Iris pigment epithelial cell (primary cell): ENCODE results near the gene PA2G4.
A peak's percentile ranks its signal among the peaks of the same experiment; 100 is the strongest.
"Not testable (repeated sequence)": the region's sequence is repeated elsewhere in the genome, so short reads cannot be mapped to it uniquely, and the experiment has no call there.

Experiments
- DNase-seq: peaks from one replicate; pipeline ENCODE4 v3.0.0-alpha.2; 2011; ENCODE audit warnings: low read depth

PA2G4 gene

DNA sequence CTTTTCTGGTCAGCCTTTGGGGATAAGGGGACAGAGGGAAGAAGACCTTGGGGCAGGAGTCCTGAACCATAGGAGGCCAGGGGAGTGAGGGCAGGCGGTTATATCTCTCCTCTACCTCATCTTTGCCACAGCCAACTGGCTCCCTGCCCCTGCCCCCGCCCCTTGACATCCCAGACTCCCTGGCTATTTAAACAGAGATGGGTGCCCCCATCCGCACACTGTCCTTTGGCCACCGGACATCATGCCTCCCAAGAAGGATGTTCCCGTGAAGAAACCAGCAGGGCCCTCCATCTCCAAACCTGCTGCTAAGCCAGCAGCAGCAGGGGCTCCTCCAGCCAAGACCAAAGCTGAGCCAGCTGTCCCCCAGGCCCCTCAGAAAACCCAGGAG is 49.3 kb downstream of the PA2G4 start:
- no peak for DNase-seq

DNA sequence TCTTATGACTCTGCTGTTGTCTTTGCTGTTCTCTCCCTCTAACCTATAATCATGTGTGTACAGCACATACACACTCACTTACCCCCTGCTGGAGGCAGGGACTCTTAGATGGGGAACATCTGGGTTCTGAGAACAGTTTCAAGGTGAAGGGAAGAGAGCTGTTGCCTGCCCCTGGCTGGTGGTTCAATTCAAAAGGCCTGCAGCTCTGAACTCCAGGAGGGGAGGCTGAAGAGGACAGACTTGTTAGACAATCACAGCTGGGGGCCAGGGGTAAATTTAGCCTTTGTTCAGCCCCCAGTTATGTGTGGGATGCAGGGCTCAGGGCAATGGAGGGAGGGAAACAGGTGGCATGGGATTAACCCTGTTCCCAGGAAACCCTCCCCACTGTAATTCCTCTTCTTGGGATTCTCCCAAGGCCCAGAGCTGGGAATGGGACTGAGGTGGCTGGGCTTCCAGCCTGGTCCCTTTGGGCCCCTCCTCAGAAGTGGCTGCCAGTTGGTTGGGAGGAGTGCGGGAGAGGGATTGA is 50.0 kb downstream of the PA2G4 start:
- DNase-seq = no peak

DNA sequence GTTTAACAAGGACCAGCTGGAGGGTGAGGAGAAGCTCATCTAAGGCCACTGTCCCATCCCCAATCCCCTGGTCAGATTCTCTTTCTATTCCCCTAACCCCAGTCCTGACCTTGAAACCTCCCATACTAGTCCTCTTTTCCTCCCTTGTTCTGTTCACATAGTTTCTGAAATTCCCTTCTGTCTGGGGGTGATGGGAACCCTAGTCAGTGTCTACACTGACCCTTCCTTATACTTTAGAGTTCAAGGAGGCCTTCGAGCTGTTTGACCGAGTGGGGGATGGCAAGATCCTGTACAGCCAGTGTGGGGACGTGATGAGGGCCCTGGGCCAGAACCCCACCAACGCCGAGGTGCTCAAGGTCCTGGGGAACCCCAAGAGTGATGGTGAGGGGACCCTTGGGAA is 50.5 kb downstream of the PA2G4 start:
- DNase-seq = no peak

DNA sequence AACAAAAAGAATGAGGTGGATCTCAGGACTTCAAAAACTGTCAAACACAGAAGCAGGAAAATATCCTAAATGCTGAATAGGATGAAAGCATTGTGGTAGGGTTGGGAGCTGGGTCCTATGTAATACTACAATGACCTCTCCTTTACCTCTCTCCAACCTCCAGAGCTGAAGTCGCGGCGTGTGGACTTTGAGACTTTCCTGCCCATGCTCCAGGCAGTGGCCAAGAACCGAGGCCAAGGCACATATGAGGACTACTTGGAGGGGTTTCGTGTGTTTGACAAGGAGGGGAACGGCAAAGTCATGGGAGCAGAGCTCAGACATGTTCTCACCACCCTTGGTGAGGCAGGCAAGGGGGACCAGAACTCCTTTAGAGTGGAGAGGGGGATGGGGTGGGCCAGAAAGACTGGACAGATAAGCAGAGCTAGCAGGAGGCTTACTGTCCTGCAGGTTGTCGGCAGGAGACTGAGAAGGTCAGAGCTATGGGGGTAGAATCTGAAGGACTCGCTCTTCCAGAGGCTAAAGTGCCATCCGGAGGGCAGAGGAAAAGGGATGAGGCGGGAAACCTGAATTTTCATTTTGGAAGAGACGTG is 51.0 kb downstream of the PA2G4 start:
- no peak for DNase-seq

DNA sequence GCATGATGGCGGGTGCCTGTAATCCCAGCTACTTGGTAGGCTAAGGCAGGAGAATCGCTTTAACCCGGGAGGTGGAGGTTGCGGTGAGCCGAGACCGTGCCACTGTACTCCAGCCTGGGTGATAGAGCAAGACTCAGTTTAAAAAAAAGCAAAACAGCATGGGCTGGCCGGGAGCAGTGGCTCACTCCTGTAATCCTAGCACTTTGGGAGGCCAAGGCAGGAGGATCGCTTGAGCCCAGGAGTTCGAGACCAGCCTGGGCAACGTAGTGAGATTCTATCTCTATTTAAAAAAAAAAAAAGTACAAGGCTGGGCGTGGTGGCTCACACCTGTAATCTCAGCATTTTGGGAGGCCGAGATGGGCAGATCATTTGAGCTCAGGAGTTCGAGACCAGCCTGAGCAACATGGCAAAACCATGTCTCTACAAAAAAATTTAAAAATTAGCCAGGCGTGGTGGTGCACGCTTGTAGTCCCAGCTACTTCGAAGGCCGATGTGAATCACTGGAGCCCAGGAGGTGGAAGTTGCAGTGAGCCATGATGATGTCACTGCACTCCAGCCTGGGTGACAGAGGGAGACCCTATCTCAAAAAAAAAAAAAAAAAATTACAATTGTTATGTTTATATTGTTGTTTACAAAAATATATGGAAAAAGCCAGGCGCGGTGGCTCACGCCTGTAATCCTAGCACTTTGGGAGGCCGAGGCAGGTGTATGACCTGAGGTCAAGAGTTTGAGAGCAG is 52.3 kb downstream of the PA2G4 start:
- not testable (repeated sequence) for DNase-seq

DNA sequence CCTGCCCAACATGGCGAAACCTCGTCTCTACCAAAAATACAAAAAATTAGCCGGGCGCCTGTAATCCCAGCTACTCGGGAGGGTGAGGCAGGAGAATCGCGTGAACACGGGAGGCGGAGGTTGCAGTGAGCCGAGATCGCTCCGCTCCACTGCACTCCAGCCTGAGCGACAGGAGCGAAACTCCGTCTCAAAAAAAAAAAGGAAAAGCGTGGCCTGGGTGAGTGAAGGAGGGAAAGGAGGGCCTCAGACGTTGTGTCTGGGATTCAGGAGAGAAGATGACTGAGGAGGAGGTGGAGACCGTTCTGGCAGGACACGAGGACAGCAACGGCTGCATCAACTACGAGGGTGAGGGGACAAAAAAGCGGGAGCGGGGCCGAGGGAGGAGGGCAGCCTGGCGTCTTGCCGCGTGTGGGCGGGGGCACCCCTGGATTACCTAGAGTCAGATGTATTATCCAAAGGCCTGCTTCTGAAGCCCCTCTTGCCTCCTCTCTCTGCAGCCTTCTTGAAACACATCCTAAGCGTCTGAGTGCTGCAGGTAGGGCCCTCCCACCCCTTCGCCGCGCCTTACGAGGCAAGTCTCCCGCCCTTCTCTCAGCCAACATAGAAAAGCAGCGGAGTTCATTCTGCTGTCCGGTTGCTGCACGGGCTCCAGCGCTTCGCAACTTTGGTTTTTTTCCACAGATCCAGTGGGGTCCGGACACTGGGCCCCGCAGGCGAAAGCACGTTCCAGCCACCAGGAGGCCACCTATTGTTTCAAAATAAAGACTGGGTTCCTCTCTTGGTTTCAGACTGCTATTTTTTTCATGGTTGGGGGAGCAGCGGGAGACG is 53.1 kb downstream of the PA2G4 start:
- peak; percentile 84 for DNase-seq

DNA sequence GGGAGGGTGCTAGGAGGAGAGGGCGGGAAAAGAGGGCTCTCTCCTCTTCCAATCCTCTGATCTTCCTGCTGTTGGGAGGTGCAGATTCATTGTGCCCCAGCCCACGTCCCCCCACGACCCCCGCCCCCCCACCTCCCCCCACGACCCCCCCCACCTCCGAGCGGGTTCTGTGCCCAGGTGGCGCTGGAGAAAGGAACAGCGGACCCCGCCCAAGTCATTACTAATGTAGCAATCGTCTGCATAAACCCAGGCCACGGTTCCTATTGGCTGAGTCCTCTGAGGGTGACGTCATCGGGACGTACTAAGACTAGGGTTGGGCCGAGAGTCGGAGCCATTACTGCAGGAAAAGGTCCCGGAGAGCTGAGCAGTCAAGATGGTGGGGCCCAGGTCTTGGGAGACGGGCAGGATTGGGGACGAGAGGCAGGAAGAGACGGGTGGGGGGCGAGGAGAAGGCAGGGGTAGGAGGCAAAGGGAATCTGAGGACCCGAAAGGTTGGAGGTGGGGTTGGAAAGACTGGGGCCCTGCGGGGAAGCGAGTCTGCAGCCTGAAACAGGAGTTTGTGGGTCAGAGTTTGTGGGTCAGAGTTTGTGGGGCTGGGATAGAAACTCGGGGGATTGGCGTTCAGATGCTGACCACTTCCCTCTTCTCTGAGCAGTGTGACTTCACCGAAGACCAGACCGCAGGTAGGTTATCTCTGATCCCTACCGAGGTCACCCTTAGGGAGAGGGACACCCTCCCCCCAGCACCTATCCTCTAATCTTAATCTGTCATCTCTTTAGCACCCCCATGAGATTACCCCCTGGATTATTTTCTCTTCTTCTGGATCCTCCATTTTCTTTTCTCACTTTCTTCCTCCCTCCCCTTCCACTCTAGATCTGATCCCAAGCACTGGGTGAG is 53.9 kb downstream of the PA2G4 start, which contains the start of gene MYL6:
Gene MYL6, plus strand, starts transcription at position 331 of the 897 bp plus-strand sequence. Its CDS starts 43 bp downstream, at position 374.
- DNase-seq = peak; percentile 98

DNA sequence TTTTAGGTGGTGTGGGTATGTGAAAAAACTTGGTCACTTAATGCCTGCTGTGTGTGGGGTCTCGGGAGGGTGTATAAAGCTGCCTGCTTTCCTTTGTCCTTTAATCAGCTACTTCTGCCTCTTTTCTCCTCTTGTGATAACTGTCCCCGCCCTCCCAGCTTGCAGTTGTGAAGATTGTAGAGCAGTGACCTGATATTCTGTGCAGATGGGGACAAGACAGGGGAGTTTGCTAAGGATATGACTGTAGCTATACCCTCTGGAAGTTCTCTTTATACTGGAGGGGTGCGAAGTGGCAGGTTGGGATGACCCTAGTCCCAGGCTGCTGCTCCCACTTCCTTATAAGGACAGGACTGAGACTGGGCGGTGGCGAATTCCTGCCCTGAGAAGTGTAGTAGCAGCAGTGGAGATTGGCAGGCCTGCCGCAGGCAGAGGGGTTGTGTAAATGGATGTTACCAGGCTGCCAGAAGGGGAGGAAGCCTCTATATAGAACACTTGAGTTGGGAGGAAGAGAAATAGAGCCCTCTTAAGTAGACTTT is 54.6 kb downstream of the PA2G4 start:
- DNase-seq = peak; percentile 73

DNA sequence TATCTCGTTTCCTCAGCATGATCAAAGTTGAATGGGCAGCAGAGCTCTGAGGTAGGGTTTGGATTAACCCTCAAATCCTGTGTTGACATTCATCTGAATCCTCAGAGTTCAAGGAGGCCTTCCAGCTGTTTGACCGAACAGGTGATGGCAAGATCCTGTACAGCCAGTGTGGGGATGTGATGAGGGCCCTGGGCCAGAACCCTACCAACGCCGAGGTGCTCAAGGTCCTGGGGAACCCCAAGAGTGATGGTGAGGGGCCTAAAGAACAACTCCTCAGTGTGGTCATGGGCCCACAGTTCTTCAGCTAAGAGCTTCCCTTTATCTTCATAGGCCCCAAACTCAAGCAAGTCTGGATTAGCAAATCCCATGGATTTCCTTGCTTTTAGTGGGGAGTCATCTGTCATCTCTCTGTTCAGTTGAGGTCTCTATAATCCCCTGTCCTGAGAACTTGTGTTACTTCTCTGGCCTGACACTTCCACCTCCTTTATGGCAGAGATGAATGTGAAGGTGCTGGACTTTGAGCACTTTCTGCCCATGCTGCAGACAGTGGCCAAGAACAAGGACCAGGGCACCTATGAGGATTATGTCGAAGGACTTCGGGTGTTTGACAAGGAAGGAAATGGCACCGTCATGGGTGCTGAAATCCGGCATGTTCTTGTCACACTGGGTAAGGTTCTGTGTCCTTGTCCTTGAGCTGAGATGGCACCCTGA is 55.3 kb downstream of the PA2G4 start:
- no peak for DNase-seq

DNA sequence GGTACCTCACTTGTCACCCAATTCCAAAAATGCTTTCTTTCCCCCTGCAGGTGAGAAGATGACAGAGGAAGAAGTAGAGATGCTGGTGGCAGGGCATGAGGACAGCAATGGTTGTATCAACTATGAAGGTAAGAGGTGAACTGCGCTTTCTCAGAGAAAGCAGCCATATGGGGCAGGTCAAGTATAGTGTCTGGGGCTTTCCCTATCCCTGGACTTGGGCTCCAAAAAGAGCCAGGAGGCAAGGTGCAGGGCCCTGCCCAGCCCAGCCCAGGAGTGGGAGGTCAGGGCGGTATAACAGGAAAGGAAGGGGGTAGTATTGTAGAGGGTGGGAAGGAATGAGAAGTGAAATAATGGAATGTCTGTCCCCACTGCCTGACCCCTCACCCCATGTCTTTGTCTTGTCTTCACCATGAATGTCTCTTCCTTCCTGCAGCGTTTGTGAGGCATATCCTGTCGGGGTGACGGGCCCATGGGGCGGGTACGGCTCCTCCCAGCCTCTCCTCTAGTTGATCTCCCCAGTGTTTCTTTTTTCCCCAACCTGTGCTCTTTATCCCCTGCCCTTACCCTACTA is 55.9 kb downstream of the PA2G4 start:
- peak; percentile 54 for DNase-seq

DNA sequence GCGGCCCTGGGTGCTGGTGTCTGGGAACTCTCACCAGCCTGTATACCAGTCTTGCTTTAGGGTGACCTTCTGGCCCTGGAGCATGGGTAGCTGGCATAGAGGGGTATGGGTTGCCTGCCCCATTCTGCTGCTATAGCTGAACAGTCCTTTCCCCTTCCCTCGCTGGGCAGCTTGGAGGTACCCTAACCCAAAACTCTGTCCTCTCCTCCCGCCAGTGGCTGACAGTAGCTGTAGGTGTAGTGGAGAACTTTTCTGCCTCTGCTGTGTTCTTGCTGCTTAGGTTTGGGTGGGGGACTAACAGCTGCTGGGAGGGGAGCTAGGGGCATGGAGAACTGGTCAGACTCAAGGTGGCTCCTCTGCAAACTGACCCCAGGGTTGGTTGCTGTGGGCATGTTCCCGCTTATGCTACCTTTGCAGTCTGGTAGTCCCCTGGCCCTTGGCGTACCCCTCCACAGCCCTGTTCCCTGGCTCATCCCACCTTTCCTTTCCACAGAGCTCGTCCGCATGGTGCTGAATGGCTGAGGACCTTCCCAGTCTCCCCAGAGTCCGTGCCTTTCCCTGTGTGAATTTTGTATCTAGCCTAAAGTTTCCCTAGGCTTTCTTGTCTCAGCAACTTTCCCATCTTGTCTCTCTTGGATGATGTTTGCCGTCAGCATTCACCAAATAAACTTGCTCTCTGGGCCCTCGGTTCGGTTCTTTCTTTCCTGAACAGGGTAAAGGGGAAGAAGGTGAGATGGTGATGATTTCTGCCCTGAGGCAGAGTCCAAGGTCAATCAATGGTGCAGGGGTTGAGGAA is 56.7 kb downstream of the PA2G4 start:
- DNase-seq = no peak

DNA sequence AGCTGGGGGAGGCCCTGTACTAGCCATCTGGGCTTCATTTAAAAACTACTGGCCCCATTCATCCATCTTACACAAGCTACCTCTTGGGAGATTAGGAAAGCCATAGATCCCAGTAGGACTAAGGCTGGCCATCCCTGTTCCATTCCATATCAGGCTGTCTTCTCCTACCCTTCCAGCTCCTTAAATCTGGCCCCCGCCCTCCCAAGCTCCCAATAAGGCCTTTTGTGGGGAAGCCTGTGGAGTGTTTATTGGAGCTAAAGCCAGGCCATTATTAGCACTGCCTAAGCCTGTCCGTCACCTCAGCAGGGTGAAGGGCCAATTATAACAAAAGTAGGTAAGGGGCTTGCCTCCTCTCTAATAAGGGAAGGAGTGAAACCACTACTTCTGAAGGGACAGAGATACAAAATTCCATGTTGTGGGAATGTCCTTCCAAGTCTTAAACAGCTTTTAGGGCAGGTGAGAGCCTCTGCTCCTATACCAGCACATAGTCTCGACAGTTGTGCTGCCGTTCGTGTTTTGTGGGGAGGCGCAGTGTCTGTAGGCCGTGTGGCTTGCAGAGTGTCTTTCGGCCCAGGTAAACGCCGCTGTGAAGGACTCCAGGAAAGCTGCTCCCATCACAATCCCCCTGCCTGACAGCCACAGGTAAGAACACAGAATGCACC is 57.5 kb downstream of the PA2G4 start:
- no peak for DNase-seq

DNA sequence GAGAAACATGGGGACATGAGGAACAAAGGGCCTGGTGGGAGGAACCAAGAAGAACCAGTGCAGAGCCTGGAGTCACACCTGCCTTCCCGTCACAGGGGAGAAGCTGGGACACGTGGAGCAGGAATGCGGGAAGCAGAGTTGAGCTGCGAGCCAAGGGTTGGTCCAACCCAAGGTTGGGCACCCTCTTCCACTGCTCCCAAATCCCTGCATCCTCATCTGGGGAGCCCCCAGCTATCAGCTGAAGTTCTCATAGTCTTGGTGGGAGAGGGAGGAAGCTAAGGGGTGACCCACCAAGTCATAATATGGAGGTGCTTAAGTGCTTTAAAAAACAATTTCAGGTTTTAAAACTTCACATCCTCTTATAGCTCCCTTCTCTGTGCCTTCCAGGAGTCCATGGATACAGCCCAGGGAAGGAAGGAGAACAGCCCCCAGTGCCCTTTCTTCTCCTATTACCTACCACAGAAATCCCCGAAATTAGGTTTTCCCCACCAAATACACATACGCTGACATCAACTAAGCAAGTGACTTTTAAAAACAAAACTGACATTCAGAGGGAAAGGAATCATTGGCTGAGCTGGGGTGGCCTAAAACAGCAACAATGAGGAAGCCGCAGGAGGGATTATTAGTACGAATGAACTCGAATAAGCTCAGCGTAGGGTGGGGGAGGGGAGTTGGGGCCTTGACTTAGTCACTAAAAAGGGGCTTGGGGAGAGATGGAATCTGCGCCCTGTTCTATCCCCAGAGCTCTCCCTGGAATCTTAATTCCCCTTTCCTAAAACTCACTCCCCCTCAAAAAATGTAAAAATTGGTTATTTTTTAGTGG is 58.3 kb downstream of the PA2G4 start:
- DNase-seq = peak; percentile 54
